Small intestine (tissue), 7 donors: Measurements from ENCODE around the gene CHRNA9. TPM values are rescaled to one million over a fixed set of nuclear protein-coding genes. Genes with fewer than 3 reads are reported as not detected.
"Not testable (repeated sequence)": the region's sequence is repeated elsewhere in the genome, so short reads cannot be mapped to it uniquely, and the experiment has no call there.

Source experiments
- DNase-seq, 2 donors: peaks; one replicate each; pipeline versions ENCODE4 v3.0.0 to v3.0.0-alpha.2; 2013
- FAIRE-seq: peaks from 2 replicates; lab custom pipeline; 2012; peaks lifted over from hg19 to GRCh38; lab: Jason Lieb, UNC
- H3K27ac ChIP-seq, 3 donors: one replicate each; pipeline ENCODE4 v1.5.1; 2013; ENCODE audit warnings: low read length in 2 of 3, mild to moderate bottlenecking in 2 of 3, control low read depth in 1 of 3, inconsistent platforms in 1 of 3, low read depth in 1 of 3, moderate library complexity in 1 of 3
- H3K27me3 ChIP-seq, 3 donors: one replicate each; pipeline ENCODE4 v1.6.1; 2013; ENCODE audit warnings: low read length in 3 of 3, inconsistent platforms in 1 of 3; ENCODE audit not compliant: control insufficient read depth in 3 of 3, insufficient read depth in 3 of 3
- H3K36me3 ChIP-seq, 3 donors: one replicate each; pipeline ENCODE4 v1.6.1; 2013; ENCODE audit warnings: low read length in 3 of 3, inconsistent platforms in 1 of 3, low read depth in 1 of 3, mild to moderate bottlenecking in 1 of 3, moderate library complexity in 1 of 3; ENCODE audit not compliant: control insufficient read depth in 3 of 3, insufficient read depth in 2 of 3
- H3K4me1 ChIP-seq, 3 donors: one replicate each; pipeline ENCODE4 v1.6.1; 2013; ENCODE audit warnings: low read length in 2 of 3, inconsistent platforms in 1 of 3, low read depth in 1 of 3, mild to moderate bottlenecking in 1 of 3, moderate library complexity in 1 of 3; ENCODE audit not compliant: control insufficient read depth in 3 of 3, insufficient read depth in 2 of 3
- H3K4me3 ChIP-seq, 3 donors: one replicate each; pipeline ENCODE4 v1.5.1; 2013; ENCODE audit warnings: low read length in 3 of 3, control low read depth in 1 of 3, inconsistent platforms in 1 of 3, low read depth in 1 of 3, mild to moderate bottlenecking in 1 of 3, moderate library complexity in 1 of 3
- H3K9me3 ChIP-seq, 2 donors: one replicate each; pipeline ENCODE4 v1.6.1; 2013; ENCODE audit warnings: low read depth in 1 of 2, low read length in 1 of 2; ENCODE audit not compliant: control insufficient read depth in 2 of 2, insufficient read depth in 1 of 2
- WGBS, 3 donors: extraction: QIAGEN DNeasy Blood & Tissue Kit; methylation state at CpG; one replicate each; pipeline ENCODE4 v1.1.7; 2013; 5-methylcytosine and 5-hydroxymethylcytosine counted together
- polyA plus RNA-seq, 4 donors: library from polyadenylated mRNA; stranded (reverse) in 3 of 4; unstranded in 1 of 4; fragments of 200-250 nt in 3 of 4; fragments of 120-200 nt in 1 of 4; gene quantifications; one replicate each; pipeline versions ENCODE4 v1.2.1 to v1.2.3, GENCODE V29; 2013
- donor health status: healthy with polysubstance abuse.
- donor health status: control.
- donor health status: control.
- donor health status: Bipolar disorder and iron deficiency.
- donor health status: healthy.

Gene CHRNA9
- polyA plus RNA-seq, 4 donors: 0.01 TPM; not detected in 2

DNA sequence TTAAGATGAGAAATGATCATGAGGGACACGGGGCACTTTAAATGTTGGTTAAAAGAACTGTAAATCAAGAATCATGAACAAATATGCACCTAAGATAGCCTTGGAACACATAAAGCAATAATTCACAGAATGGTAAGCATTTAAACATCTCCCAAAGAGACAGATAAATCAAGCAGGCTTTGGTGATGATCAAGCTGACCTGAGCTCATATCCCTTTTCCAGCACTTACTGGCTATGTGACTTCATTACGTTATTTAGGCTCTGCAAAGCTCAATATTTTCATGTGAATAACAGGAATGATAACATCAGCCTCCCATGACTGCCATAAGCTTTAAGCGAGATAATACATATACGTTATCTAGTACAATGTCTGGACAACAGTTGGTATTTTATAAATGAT is 54.9 kb downstream of the CHRNA9 start:
- no peak overlapping the region for H3K27ac ChIP-seq
- 87 to 93% (median 92%) methylated on average over 4 of the region's 4 CpGs for WGBS, 3 donors
- DNase-seq (no peak), FAIRE-seq (no peak)
- H3K9me3 ChIP-seq: no peaks in the 10 kb centered on the region
- H3K4me1 ChIP-seq: no peaks in the 10 kb centered on the region
- H3K4me3 ChIP-seq: no peak overlapping the region
- no peaks in the 10 kb centered on the region for H3K27me3 ChIP-seq
- no peaks in the 10 kb centered on the region for H3K36me3 ChIP-seq

DNA sequence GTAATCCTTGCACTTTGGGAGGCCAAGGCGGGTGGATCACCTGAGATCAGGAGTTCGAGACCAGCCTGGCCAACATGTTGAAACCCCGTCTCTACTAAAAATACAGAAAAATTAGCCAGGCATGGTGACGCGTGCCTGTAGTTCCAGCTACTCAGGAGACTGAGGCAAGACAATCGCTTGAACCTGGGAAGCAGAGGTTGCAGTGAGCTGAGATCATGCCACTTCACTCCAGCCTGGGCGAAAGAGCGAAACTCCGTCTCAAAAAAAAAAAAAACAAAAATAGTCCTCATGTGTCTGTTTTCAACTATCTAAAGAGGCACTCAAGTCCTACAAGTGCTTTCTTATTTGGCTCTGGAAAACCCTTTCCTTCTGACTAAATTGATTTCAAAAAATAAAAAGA is 57.1 kb downstream of the CHRNA9 start:
- not testable (repeated sequence) for H3K27me3 ChIP-seq, H3K36me3 ChIP-seq, H3K27ac ChIP-seq, DNase-seq, H3K4me3 ChIP-seq, H3K4me1 ChIP-seq, H3K9me3 ChIP-seq, FAIRE-seq
- 91 to 98% (median 92%) methylated on average over 9 of the region's 9 CpGs for WGBS, 3 donors

DNA sequence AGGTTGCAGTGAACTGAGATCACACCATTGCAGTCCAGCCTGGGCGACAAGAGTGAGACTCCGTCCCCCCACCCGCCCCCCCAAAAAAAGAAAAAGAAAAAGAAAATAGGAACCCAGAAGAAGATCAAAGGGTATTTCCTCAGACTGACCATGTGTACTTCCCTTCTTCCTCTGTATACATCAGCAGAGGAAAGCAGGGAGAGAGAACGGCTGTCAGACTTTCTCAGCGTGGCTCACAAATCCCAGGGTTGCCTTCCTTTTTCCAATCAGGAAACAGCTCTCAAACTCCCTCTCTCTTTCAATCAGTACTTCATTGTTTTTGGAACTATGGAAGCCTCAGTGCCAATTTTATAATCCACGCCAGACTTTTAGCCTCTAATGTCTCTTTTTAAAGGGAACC is 59.1 kb downstream of the CHRNA9 start:
- Histone ChIP-seq H3K27me3 (no peaks in the 10 kb centered on the region), H3K9me3 (no peaks in the 10 kb centered on the region)
- WGBS, 3 donors: 69 to 93% (median 81%) methylated on average over 6 of the region's 6 CpGs

DNA sequence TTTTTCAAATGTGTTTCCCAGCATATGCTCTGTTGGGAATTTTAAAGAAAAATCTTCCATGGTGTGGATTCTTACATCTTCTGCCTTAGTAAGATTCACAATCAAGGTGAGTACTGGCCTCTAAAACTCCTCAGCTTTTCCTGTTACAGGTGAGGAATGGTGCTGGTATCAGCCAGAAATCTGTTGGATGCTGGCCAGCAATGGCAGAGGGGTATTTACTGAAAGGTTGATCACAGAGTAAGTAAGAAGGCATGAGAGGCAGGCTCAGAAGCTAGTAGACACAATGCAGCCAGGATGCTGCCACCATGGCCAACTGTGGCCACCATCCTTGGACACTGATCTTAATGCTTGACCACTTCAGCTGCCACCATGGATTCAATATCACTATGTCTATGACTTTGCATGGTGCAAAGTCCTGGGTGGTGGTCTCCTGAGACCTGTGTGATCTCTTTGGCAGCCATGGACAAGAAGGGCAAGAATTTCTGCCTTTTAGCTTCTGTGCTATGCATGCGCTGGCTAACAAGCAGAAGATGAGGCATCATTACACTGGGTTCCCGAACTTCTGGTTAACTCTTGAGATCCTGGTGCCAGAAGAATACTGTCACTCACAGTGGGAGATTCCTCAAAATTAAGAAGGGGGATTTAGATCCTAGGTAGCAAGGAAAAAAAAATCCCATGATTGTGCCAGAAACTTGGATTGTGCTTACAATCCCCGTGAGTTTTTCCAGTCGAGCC is 60.2 kb downstream of the CHRNA9 start:
- Histone ChIP-seq H3K4me3 (no peak overlapping the region), H3K9me3 (no peaks in the 10 kb centered on the region), H3K27me3 (no peaks in the 10 kb centered on the region), H3K36me3 (no peaks in the 10 kb centered on the region), H3K4me1 (peaks cover 0 to 4% (median 3%) of the 10 kb centered on the region in 3 donors), H3K27ac (no peak overlapping the region)
- 12 to 53% (median 29%) methylated on average over 4 of the region's 4 CpGs for WGBS, 3 donors
- DNase-seq (no peak), FAIRE-seq (no peak)

More for the DNA sequence above, 59.1 kb downstream of the CHRNA9 start:
- Histone ChIP-seq H3K36me3 (no peaks in the 10 kb centered on the region), H3K4me1 (peaks cover 0 to 4% (median 0%) of the 10 kb centered on the region in 3 donors), H3K27ac (no peak overlapping the region), H3K4me3 (no peak overlapping the region)
- FAIRE-seq (no peak), DNase-seq (no peak)

DNA sequence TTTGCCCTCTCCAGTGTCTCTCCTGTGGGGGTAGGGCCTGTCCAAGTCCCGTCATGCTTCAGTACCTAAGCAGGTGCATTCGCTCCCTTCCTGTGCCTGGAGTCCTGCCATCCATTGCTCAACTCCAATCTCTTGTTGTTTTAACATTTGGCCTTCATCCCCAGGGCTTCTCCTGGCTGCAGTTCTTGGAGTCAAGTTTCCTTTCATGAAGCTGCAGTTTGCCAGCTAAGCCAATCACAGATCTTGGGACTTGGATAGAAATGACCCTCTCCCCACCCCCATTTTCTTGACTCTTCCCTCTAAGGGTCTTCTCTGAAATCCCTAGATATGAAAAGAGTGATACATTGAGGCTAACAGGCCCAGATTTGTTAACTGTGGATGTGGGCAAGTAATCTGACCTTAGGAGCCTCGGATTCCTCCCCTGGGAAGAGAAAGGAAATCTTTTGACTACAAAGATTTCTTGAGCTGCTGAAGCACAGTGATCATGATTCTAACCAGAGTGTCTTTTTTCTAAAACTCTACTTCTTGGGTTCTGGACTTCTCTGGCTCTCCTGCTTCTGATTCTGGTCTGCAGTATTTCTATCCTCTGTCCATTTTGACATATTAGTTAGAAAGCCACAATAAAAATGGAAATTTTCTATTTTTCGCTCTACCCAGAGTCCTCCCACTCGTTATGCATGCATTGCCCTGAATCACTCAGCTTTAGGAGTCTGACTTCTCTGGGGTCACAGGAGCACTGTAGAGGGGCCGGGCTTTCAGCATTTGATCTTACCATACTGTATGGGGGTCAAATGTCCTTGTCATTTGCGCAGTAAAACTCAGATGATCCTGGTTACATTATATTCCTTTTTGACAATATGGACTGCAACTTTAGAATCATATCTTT is 61.0 kb downstream of the CHRNA9 start:
- Histone ChIP-seq H3K27me3 (no peaks in the 10 kb centered on the region), H3K9me3 (no peaks in the 10 kb centered on the region), H3K27ac (no peak overlapping the region), H3K36me3 (no peaks in the 10 kb centered on the region), H3K4me3 (no peak overlapping the region), H3K4me1 (peaks cover 0 to 4% (median 3%) of the 10 kb centered on the region in 3 donors)
- FAIRE-seq: no peak
- DNase-seq: peak in 1 of 2 donors; percentile 64
- 51 to 64% (median 55%) methylated on average over 7 of the region's 7 CpGs for WGBS, 3 donors

DNA sequence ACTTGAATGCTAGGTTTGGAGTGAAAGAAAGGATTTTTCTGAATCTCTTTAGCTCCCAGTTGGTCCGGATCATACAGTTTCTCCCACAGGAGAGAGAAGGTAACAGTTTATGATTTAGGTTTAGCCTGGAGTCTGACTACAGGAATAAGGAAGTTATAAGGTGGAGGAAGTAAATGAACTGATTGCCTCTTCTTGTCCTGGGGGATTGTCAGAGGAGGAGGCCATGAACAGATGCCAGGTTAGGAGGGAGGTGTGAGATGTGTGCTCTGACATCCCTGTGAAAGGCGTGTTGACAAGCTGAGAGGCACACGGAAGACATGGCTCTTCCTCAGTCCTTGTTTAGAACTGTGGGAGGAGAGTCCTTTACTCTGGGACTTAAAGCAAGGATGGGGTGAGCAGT is 64.4 kb downstream of the CHRNA9 start:
- H3K27ac ChIP-seq: no peak overlapping the region
- DNase-seq (no peak), FAIRE-seq (no peak)
- 77 to 83% (median 78%) methylated on average over 3 of the region's 3 CpGs for WGBS, 3 donors
- H3K4me3 ChIP-seq: no peak overlapping the region
- peaks cover 3 to 27% (median 4%) of the 10 kb centered on the region in 3 donors for H3K4me1 ChIP-seq
- H3K27me3 ChIP-seq: no peaks in the 10 kb centered on the region
- no peaks in the 10 kb centered on the region for H3K36me3 ChIP-seq
- H3K9me3 ChIP-seq: no peaks in the 10 kb centered on the region

DNA sequence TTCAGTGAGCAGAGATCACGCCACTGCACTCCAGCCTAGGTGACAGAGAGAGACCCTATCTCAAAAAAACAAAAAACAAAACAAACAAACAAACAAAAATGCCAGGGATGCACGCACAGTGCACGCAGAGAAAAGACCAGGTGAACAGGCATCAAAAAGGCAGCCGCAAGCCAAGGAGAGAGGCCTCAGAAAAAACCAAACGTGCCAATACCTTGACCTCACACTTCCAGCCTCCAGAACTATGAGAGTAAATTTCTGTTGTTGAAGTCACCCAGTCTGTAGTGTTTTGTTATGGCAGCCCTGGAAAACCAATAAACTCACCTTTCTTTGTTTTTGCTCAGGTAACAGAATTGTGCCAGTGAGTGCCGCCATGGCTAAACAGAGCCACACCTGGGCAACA is 66.0 kb downstream of the CHRNA9 start:
- no peaks in the 10 kb centered on the region for H3K27me3 ChIP-seq
- no peak for DNase-seq
- WGBS, 3 donors: 92 to 97% (median 96%) methylated on average over 6 of the region's 6 CpGs
- no peaks in the 10 kb centered on the region for H3K9me3 ChIP-seq
- no peak overlapping the region for H3K4me3 ChIP-seq
- H3K4me1 ChIP-seq: peaks cover 2 to 38% (median 3%) of the 10 kb centered on the region in 3 donors
- no peak overlapping the region for H3K27ac ChIP-seq
- FAIRE-seq: no peak
- no peaks in the 10 kb centered on the region for H3K36me3 ChIP-seq

DNA sequence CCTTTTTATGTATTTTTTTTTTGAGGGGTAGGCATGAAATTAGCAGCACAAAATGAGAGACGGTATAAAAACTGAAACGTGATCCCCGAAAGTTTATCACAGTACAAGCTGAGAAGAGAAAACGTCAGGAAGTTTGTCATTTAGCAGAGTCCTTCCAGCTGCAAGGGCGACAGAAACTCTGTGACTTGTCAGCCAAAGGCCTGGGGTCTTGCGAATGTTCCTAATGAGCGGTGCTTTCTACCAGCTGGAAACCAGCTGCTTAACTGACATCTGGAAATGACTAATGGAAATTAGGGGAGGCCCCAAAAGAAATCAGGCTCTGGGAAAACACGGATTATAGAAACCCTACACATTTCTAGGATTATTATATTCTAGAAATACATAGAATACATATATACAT is 66.5 kb downstream of the CHRNA9 start:
- Histone ChIP-seq H3K27me3 (no peaks in the 10 kb centered on the region), H3K27ac (no peak overlapping the region), H3K4me3 (no peak overlapping the region), H3K4me1 (peaks cover 0 to 42% (median 3%) of the 10 kb centered on the region in 3 donors), H3K36me3 (no peaks in the 10 kb centered on the region), H3K9me3 (peaks cover 0 to 4% of the 10 kb centered on the region in 2 donors)
- DNase-seq (no peak), FAIRE-seq (no peak)
- 70 to 94% (median 87%) methylated on average over 8 of the region's 8 CpGs for WGBS, 3 donors
